GM21717 (cell line): Measurements from ENCODE around the gene SFXN3.
"Not testable (repeated sequence)": the region's sequence is repeated elsewhere in the genome, so short reads cannot be mapped to it uniquely, and the experiment has no call there.

Experiments
- ATAC-seq: cut with Tn5 transposase; IDR thresholded peaks from one replicate; pipeline ENCODE4 v1.9.1; 2021; ENCODE audit warnings: mild to moderate bottlenecking, moderate library complexity; ENCODE audit not compliant: unreplicated experiment

Gene SFXN3

GRCh38 chr10:101034404-101034803 lies 3.4 kb downstream of the SFXN3 start:
- ATAC-seq, result not testable (repeated sequence)

- ATAC-seq, result no peak
These were observed 4.3 kb downstream of the SFXN3 start for GRCh38 chr10:101035314-101035713.

- no peak for ATAC-seq
These were observed 5.1 kb downstream of the SFXN3 start for GRCh38 chr10:101035916-101036702.

- ATAC-seq, result no peak
These were observed 5.7 kb downstream of the SFXN3 start for GRCh38 chr10:101036726-101037125.

- ATAC-seq, result no peak
These were observed 7.5 kb downstream of the SFXN3 start for GRCh38 chr10:101038484-101038883.

GRCh38 chr10:101040061-101040460 lies 9.0 kb downstream of the SFXN3 start:
- ATAC-seq, result no peak

- ATAC-seq, result no peak
These were observed 9.8 kb downstream of the SFXN3 start for GRCh38 chr10:101040851-101041250.

GRCh38 chr10:101041252-101041761 lies 10.3 kb downstream of the SFXN3 start:
- ATAC-seq, result peak; percentile 46

GRCh38 chr10:101042118-101042517 lies 11.1 kb downstream of the SFXN3 start:
- no peak for ATAC-seq

GRCh38 chr10:101042667-101043362 lies 11.8 kb downstream of the SFXN3 start:
- peak; percentile 94 for ATAC-seq

- no peak for ATAC-seq
These were observed 12.3 kb downstream of the SFXN3 start for GRCh38 chr10:101043363-101043707.

GRCh38 chr10:101044117-101044516 lies 13.1 kb downstream of the SFXN3 start:
- ATAC-seq, result no peak

- no peak for ATAC-seq
These were observed 15.6 kb downstream of the SFXN3 start for GRCh38 chr10:101046332-101047238.

GRCh38 chr10:101047268-101047667 lies 16.2 kb downstream of the SFXN3 start:
- no peak for ATAC-seq

- no peak for ATAC-seq
These were observed 17.2 kb downstream of the SFXN3 start for GRCh38 chr10:101047961-101048892.

GRCh38 chr10:101050208-101051069 lies 19.4 kb downstream of the SFXN3 start:
- ATAC-seq, result no peak

- ATAC-seq, result no peak
These were observed 21.3 kb downstream of the SFXN3 start for GRCh38 chr10:101052285-101052684.

- no peak for ATAC-seq
These were observed 22.5 kb downstream of the SFXN3 start for GRCh38 chr10:101053516-101053915.

GRCh38 chr10:101054351-101054750 lies 23.3 kb downstream of the SFXN3 start:
- ATAC-seq, result no peak
